ENCODE measurements around the gene ZNF837. TPM values are rescaled to one million over a fixed set of nuclear protein-coding genes. Genes with fewer than 3 reads are reported as not detected.

ZNF837 gene
- total and polyA plus RNA-seq, 12 donors = 0.11 to 0.90 (median 0.41) TPM

DNA sequence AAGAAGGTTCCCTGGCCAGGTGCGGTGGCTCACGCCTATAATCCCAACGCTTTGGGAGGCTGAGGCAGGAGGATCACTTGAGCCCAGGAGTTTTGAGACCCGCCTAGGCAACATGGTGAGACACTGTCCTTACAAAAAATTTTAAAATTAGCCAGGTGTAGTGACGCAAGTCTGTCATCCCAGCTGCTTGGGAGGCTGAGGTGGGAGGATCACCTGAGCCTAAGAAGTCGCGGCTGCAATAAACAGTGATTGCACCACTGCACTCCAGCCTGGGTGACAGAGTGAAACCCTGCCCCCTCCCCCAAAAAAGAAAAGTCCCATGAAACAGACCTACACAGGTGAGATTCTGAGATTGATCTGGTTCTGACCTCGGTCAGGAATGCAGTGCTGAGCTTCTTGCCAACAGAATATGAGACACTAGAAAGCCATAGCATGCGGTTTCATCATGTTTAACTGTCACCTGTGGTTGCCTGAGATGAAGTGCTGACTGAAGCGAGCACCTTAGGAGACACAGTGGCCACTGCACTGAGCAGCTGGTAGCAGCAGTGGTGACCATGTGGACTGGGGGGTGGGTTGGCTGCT lies 25.5 kb downstream of the ZNF837 start:
- peaks cover 4 to 37% (median 26%) of the 10 kb centered on the region in 9 donors for H3K4me1 ChIP-seq
- no peaks in the 10 kb centered on the region for H3K9me3 ChIP-seq
- ATAC-seq = no peak
- peaks cover 6 to 65% (median 41%) of the 10 kb centered on the region in 7 donors for H3K27me3 ChIP-seq
- H3K27ac ChIP-seq = no peak overlapping the region
- peaks cover 0 to 3% (median 0%) of the 10 kb centered on the region in 9 donors for H3K36me3 ChIP-seq
- DNase-seq = no peak
- peak overlapping the region in 4 of 10 donors; percentile 55 to 61 (median 58) for H3K4me3 ChIP-seq
- TF ChIP-seq, protein P1, sequence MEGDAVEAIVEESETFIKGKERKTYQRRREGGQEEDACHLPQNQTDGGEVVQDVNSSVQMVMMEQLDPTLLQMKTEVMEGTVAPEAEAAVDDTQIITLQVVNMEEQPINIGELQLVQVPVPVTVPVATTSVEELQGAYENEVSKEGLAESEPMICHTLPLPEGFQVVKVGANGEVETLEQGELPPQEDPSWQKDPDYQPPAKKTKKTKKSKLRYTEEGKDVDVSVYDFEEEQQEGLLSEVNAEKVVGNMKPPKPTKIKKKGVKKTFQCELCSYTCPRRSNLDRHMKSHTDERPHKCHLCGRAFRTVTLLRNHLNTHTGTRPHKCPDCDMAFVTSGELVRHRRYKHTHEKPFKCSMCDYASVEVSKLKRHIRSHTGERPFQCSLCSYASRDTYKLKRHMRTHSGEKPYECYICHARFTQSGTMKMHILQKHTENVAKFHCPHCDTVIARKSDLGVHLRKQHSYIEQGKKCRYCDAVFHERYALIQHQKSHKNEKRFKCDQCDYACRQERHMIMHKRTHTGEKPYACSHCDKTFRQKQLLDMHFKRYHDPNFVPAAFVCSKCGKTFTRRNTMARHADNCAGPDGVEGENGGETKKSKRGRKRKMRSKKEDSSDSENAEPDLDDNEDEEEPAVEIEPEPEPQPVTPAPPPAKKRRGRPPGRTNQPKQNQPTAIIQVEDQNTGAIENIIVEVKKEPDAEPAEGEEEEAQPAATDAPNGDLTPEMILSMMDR (IDR thresholded peaks at IDR 0.05) = no peak
- 93 to 95% methylated on average over 10 of the region's 10 CpGs for WGBS, 2 donors
- intact Hi-C loops (cut with DNase I) = no loop called here

DNA sequence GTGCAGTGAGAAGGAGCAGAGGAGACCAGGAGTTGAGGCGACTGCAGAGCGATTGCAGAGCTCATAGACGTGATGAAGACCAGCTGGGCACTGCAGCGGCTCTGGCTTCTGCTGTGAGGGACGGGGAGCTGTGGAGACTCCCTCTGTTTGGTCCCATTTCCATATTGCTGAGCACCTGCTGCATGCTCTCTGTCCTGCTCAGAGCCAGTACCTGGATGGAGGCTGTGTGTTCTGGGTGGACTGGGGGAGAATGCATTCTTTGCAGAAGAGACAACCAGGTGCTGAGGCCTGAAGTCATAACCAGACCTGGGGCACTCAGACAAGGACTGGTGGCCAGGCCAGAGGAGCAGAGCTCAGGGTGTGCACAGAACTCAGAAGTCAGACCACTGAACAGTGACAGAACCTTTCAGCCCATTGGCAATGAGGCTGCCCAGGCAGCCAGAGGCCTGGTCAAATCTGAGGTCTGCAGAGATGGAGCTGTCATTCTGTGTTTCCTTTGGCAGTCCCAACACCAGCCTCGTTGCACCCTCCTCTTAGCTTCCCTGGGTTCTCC lies 26.3 kb downstream of the ZNF837 start:
- peaks cover 6 to 72% (median 48%) of the 10 kb centered on the region in 7 donors for H3K27me3 ChIP-seq
- TF ChIP-seq, protein P1 (IDR thresholded peaks at IDR 0.05) = no peak
- WGBS, 2 donors = 84% methylated on average over 6 of the region's 6 CpGs
- peaks cover 8 to 45% (median 33%) of the 10 kb centered on the region in 9 donors for H3K4me1 ChIP-seq
- H3K4me3 ChIP-seq = no peak overlapping the region
- no peaks in the 10 kb centered on the region for H3K9me3 ChIP-seq
- H3K27ac ChIP-seq = no peak overlapping the region
- DNase-seq = no peak
- intact Hi-C loops (cut with DNase I) = no loop called here
- no peak for ATAC-seq
- H3K36me3 ChIP-seq = peaks cover 0 to 4% (median 0%) of the 10 kb centered on the region in 9 donors

DNA sequence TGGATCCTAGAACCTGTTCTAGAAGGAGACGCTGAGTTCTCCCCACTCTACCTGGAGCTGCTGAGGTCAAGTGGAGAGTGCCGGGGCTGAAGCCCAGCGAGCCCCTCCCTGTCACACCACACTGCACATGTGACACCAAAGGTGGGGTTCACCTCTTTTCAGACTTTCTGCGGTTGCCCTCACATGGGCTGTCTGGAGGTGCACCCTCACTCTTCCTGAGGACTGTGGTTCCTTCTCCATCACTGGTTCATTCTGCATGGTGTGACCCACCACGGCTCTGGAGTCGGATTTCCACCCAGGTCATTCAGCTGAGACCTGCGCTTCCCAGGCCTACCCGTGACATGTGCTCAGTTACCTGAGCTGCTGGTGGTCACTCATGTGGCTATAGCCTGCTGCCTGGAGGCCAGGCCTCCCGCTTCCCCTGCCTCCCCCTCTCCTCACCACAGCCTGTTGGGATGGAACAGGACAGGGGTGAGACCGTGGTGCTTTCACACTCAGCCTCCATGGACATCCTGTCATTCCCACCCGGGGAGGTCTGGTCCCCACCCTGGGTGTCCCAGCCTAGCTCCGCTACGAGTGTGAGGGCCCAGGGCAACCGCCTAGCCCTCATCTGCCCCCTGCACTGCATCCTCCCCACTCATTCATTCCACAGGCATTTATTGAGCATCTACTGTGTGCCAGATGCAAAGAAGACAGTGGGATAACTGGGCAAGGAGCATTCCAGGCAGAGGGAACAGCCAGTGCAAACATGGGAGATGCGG lies 26.9 kb downstream of the ZNF837 start:
- ATAC-seq (no peak), DNase-seq (no peak)
- TF ChIP-seq, protein P1 (IDR thresholded peaks at IDR 0.05) = no peak
- intact Hi-C loops (cut with DNase I) = no loop called here
- Histone ChIP-seq H3K27ac (no peak overlapping the region), H3K27me3 (peaks cover 6 to 79% (median 55%) of the 10 kb centered on the region in 7 donors), H3K4me3 (no peak overlapping the region), H3K4me1 (peaks cover 8 to 47% (median 37%) of the 10 kb centered on the region in 9 donors), H3K36me3 (peaks cover 0 to 4% (median 0%) of the 10 kb centered on the region in 9 donors), H3K9me3 (no peaks in the 10 kb centered on the region)
- WGBS, 2 donors = 89 to 91% methylated on average over 15 of the region's 15 CpGs

- Histone ChIP-seq H3K4me3 (no peak within 1 kb of the TSS), H3K27me3 (peaks cover 6 to 82% (median 64%) of the 10 kb centered on the region in 7 donors), H3K27ac (no peak within 1 kb of the TSS), H3K4me1 (peaks cover 8 to 48% (median 39%) of the 10 kb centered on the region in 9 donors), H3K36me3 (peaks cover 0 to 4% (median 0%) of the 10 kb centered on the region in 9 donors), H3K9me3 (no peaks in the 10 kb centered on the region)
- ATAC-seq = no peak
- 82% methylated on average over 26 of the region's 26 CpGs for WGBS, 2 donors
- TF ChIP-seq, protein P1 (IDR thresholded peaks at IDR 0.05) = no peak
- intact Hi-C loops (cut with DNase I) = no loop called here
- no peak for DNase-seq
These were observed 27.8 kb downstream of the ZNF837 start, which contains the start of gene A1BG for GRCh38 chr19:58352760-58353671. Gene A1BG (minus strand): TSS chr19:58353492. CDS start chr19:58353437, 55 bp downstream.
